PFSK-1 (cell line): ENCODE results near the gene FNIP1.

Source experiments
- POLR2AphosphoS5 ChIP-seq: IDR thresholded peaks from 2 replicates; pipeline ENCODE4 v1.6.1; 2012; ENCODE audit warnings: low read depth, mild to moderate bottlenecking, control low read depth, low read length, moderate library complexity
- SIN3A ChIP-seq: IDR thresholded peaks from 2 replicates; pipeline ENCODE4 v1.6.1; 2012; ENCODE audit warnings: mild to moderate bottlenecking, low read length, moderate library complexity, borderline replicate concordance; ENCODE audit not compliant: insufficient read depth
- TF ChIP-seq, protein P1 (sequence below), 2 experiments: IDR thresholded peaks; 2 replicates each; pipeline versions ENCODE4 v1.6.1 to v1.8.0; 2011 to 2012; ENCODE audit warnings: low read depth in 2 of 2, low read length in 2 of 2, control low read depth in 1 of 2, inconsistent platforms in 1 of 2, mild to moderate bottlenecking in 1 of 2, moderate library complexity in 1 of 2; ENCODE audit not compliant: insufficient read depth in 1 of 2

DNA sequence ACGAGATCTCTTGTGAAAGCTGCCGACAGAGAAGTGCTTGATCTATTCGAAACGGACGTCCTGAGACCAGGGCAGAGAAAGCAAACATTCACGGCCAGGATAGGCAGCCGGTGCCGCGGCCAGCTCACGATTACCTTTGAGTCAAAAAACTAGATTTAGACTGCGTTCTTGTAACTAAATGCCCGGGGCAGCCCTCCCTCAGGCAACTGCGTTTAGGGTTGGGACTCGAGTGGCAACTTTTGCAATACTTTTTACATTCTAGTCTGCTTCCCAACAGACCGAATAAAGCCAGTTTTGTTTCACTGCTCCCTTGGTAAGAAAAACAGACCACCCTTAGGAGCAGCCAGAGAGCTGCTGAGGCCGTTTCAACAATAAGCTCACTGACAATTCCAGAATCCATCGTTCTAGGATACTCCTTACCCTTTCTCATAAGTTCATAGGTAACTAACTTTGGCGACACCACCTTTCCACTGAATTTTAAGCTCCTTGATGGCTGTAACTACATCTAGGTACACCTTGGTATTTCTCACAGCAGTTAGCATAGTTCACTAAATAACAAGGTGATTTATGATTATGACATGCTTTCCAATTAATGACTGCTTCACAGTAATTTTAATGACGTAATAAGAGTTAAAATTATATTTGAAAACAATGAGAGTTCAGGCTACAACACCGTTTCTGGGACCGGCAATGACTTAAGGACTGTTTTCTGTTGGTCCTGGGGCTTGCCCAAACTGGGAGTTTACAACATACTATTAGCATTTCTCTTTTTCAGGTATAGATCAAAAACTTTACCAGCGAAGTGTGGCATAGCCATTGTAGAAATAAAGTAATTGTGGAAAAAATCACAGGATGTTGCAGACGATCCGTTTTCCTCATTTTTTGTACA, 160.9 kb downstream of the FNIP1 start:
- no peak for TF ChIP-seq POLR2AphosphoS5
- TF ChIP-seq, protein P1, sequence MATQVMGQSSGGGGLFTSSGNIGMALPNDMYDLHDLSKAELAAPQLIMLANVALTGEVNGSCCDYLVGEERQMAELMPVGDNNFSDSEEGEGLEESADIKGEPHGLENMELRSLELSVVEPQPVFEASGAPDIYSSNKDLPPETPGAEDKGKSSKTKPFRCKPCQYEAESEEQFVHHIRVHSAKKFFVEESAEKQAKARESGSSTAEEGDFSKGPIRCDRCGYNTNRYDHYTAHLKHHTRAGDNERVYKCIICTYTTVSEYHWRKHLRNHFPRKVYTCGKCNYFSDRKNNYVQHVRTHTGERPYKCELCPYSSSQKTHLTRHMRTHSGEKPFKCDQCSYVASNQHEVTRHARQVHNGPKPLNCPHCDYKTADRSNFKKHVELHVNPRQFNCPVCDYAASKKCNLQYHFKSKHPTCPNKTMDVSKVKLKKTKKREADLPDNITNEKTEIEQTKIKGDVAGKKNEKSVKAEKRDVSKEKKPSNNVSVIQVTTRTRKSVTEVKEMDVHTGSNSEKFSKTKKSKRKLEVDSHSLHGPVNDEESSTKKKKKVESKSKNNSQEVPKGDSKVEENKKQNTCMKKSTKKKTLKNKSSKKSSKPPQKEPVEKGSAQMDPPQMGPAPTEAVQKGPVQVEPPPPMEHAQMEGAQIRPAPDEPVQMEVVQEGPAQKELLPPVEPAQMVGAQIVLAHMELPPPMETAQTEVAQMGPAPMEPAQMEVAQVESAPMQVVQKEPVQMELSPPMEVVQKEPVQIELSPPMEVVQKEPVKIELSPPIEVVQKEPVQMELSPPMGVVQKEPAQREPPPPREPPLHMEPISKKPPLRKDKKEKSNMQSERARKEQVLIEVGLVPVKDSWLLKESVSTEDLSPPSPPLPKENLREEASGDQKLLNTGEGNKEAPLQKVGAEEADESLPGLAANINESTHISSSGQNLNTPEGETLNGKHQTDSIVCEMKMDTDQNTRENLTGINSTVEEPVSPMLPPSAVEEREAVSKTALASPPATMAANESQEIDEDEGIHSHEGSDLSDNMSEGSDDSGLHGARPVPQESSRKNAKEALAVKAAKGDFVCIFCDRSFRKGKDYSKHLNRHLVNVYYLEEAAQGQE (IDR thresholded peaks at IDR 0.05; ENCODE audit: insufficient read depth in 1 of 2, low read depth in 2 of 2, low read length in 2 of 2) = no peak
- no peak for TF ChIP-seq SIN3A
